Ishikawa (cell line): ENCODE data around the gene BAZ1B.

Experiments used
- CEBPB ChIP-seq: IDR thresholded peaks from 2 replicates; pipeline ENCODE4 v1.6.1; 2012
- CREB1 ChIP-seq: IDR thresholded peaks from 2 replicates; pipeline ENCODE4 v1.6.1; 2012; ENCODE audit warnings: low read depth
- EGR1 ChIP-seq: IDR thresholded peaks from 2 replicates; pipeline ENCODE4 v1.6.1; 2012
- EP300 ChIP-seq: IDR thresholded peaks from 2 replicates; pipeline ENCODE4 v1.6.1; 2012; ENCODE audit warnings: borderline replicate concordance
- FOXM1 ChIP-seq: IDR thresholded peaks from 2 replicates; pipeline ENCODE4 v1.6.1; 2012; ENCODE audit warnings: low read depth, borderline replicate concordance
- MAX ChIP-seq: IDR thresholded peaks from 2 replicates; pipeline ENCODE4 v1.6.1; 2012
- NFIC ChIP-seq: IDR thresholded peaks from 2 replicates; pipeline ENCODE4 v1.6.1; 2012
- RAD21 ChIP-seq: IDR thresholded peaks from 2 replicates; pipeline ENCODE4 v1.6.1; 2012; ENCODE audit warnings: low read depth
- TAF1 ChIP-seq: IDR thresholded peaks from 2 replicates; pipeline ENCODE4 v1.6.1; 2012; ENCODE audit warnings: low read depth, mild to moderate bottlenecking
- TCF12 ChIP-seq: IDR thresholded peaks from 2 replicates; pipeline ENCODE4 v1.6.1; 2012; ENCODE audit warnings: low read depth
- TEAD4 ChIP-seq: IDR thresholded peaks from 2 replicates; pipeline ENCODE4 v1.6.1; 2012
- YY1 ChIP-seq: IDR thresholded peaks from 2 replicates; pipeline ENCODE4 v1.6.1; 2012; ENCODE audit warnings: low read depth
- ZBTB7A ChIP-seq: IDR thresholded peaks from 2 replicates; pipeline ENCODE4 v1.6.1; 2012; ENCODE audit warnings: low read depth
- TF ChIP-seq, protein P1 (sequence below): IDR thresholded peaks from 2 replicates; pipeline ENCODE4 v1.6.1; 2012; ENCODE audit warnings: low read depth, mild to moderate bottlenecking
- TF ChIP-seq, protein P2 (sequence below): IDR thresholded peaks from 2 replicates; pipeline ENCODE4 v1.6.1; 2012

BAZ1B gene

GRCh38 chr7:73517241-73517995, 4.7 kb downstream of the BAZ1B start:
- TF ChIP-seq, protein P1, sequence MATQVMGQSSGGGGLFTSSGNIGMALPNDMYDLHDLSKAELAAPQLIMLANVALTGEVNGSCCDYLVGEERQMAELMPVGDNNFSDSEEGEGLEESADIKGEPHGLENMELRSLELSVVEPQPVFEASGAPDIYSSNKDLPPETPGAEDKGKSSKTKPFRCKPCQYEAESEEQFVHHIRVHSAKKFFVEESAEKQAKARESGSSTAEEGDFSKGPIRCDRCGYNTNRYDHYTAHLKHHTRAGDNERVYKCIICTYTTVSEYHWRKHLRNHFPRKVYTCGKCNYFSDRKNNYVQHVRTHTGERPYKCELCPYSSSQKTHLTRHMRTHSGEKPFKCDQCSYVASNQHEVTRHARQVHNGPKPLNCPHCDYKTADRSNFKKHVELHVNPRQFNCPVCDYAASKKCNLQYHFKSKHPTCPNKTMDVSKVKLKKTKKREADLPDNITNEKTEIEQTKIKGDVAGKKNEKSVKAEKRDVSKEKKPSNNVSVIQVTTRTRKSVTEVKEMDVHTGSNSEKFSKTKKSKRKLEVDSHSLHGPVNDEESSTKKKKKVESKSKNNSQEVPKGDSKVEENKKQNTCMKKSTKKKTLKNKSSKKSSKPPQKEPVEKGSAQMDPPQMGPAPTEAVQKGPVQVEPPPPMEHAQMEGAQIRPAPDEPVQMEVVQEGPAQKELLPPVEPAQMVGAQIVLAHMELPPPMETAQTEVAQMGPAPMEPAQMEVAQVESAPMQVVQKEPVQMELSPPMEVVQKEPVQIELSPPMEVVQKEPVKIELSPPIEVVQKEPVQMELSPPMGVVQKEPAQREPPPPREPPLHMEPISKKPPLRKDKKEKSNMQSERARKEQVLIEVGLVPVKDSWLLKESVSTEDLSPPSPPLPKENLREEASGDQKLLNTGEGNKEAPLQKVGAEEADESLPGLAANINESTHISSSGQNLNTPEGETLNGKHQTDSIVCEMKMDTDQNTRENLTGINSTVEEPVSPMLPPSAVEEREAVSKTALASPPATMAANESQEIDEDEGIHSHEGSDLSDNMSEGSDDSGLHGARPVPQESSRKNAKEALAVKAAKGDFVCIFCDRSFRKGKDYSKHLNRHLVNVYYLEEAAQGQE: no peak
- TF ChIP-seq TCF12 (no peak), FOXM1 (no peak), CREB1 (no peak), MAX (no peak), CEBPB (no peak), RAD21 (no peak), ZBTB7A (no peak), NFIC (no peak), TAF1 (no peak), TEAD4 (no peak), EGR1 (no peak), YY1 (no peak), EP300 (no peak)
- TF ChIP-seq, protein P2, sequence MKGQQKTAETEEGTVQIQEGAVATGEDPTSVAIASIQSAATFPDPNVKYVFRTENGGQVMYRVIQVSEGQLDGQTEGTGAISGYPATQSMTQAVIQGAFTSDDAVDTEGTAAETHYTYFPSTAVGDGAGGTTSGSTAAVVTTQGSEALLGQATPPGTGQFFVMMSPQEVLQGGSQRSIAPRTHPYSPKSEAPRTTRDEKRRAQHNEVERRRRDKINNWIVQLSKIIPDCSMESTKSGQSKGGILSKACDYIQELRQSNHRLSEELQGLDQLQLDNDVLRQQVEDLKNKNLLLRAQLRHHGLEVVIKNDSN: no peak

- TF ChIP-seq, protein P2: peak; percentile 30; the same call in 1 of the 2 replicates
- TF ChIP-seq MAX: no peak
Observed at GRCh38 chr7:73515178-73515577, 6.9 kb downstream of the BAZ1B start.

- TF ChIP-seq EGR1: no peak
- TF ChIP-seq, protein P1: no peak
- no peak for TF ChIP-seq EP300
- TF ChIP-seq TCF12: no peak
- TF ChIP-seq CEBPB: no peak
- no peak for TF ChIP-seq MAX
Observed at GRCh38 chr7:73512018-73512780, 9.9 kb downstream of the BAZ1B start.

GRCh38 chr7:73509463-73509862, 12.6 kb downstream of the BAZ1B start:
- TF ChIP-seq, protein P1: no peak
- TF ChIP-seq CEBPB: peak; percentile 79
- TF ChIP-seq CREB1: no peak
- no peak for TF ChIP-seq ZBTB7A
- TF ChIP-seq NFIC: peak; percentile 44; the same call in 1 of the 2 replicates
- TF ChIP-seq TEAD4: peak; percentile 76
